Nephron (organoid): ENCODE measurements around the gene PLCH1.

Experiments
- H3K27ac Mint-ChIP-seq, 3 experiments: 2 replicates each; pipeline ENCODE4 v1.8.0; 2020; ENCODE audit warnings: mixed read lengths in 3 of 3, mild to moderate bottlenecking in 2 of 3, moderate library complexity in 1 of 3
- H3K27me3 Mint-ChIP-seq: 2 replicates; pipeline ENCODE4 v1.8.0; 2021; ENCODE audit warnings: low read depth, mild to moderate bottlenecking, moderate library complexity, mixed read lengths
- H3K36me3 Mint-ChIP-seq: 2 replicates; pipeline ENCODE4 v1.8.0; 2020; ENCODE audit warnings: low read depth, mixed read lengths
- H3K4me1 Mint-ChIP-seq: 2 replicates; pipeline ENCODE4 v1.8.0; 2020; ENCODE audit warnings: mixed read lengths
- H3K4me3 Mint-ChIP-seq, 3 experiments: 2 replicates each; pipeline ENCODE4 v1.8.0; 2020; ENCODE audit warnings: mild to moderate bottlenecking in 3 of 3, mixed read lengths in 3 of 3, moderate library complexity in 2 of 3
- H3K9me3 Mint-ChIP-seq: 2 replicates; pipeline ENCODE4 v1.8.0; 2020; ENCODE audit warnings: mixed read lengths
- TF ChIP-seq, protein P1 (sequence below), 3 experiments: fragments of 200-600 bp; sonication (generic); IDR thresholded peaks; one replicate each; pipeline ENCODE4 v1.5.0; 2021; ENCODE audit warnings: antibody characterized with exemption in 3 of 3; ENCODE audit not compliant: unreplicated experiment in 3 of 3

The PLCH1 gene

GRCh38 chr3:155661042-155661441 lies 83.8 kb downstream of the PLCH1 start:
- TF ChIP-seq, protein P1, sequence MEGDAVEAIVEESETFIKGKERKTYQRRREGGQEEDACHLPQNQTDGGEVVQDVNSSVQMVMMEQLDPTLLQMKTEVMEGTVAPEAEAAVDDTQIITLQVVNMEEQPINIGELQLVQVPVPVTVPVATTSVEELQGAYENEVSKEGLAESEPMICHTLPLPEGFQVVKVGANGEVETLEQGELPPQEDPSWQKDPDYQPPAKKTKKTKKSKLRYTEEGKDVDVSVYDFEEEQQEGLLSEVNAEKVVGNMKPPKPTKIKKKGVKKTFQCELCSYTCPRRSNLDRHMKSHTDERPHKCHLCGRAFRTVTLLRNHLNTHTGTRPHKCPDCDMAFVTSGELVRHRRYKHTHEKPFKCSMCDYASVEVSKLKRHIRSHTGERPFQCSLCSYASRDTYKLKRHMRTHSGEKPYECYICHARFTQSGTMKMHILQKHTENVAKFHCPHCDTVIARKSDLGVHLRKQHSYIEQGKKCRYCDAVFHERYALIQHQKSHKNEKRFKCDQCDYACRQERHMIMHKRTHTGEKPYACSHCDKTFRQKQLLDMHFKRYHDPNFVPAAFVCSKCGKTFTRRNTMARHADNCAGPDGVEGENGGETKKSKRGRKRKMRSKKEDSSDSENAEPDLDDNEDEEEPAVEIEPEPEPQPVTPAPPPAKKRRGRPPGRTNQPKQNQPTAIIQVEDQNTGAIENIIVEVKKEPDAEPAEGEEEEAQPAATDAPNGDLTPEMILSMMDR (IDR thresholded peaks at IDR 0.05; ENCODE audit: unreplicated experiment in 3 of 3), result no peak
- H3K27ac Mint-ChIP-seq, result no peak overlapping the region
- H3K27me3 Mint-ChIP-seq, result no peaks in the 10 kb centered on the region
- no peaks in the 10 kb centered on the region for H3K9me3 Mint-ChIP-seq
- H3K4me1 Mint-ChIP-seq, result peaks cover 9% of the 10 kb centered on the region
- H3K4me3 Mint-ChIP-seq, result no peak overlapping the region
- no peaks in the 10 kb centered on the region for H3K36me3 Mint-ChIP-seq

GRCh38 chr3:155658671-155659261 lies 86.1 kb downstream of the PLCH1 start:
- H3K36me3 Mint-ChIP-seq, result no peaks in the 10 kb centered on the region
- TF ChIP-seq, protein P1 (IDR thresholded peaks at IDR 0.05; ENCODE audit: unreplicated experiment in 3 of 3), result no peak
- H3K27me3 Mint-ChIP-seq, result no peaks in the 10 kb centered on the region
- no peaks in the 10 kb centered on the region for H3K9me3 Mint-ChIP-seq
- no peak overlapping the region for H3K27ac Mint-ChIP-seq
- H3K4me1 Mint-ChIP-seq, result no peaks in the 10 kb centered on the region
- no peak overlapping the region for H3K4me3 Mint-ChIP-seq

DNA sequence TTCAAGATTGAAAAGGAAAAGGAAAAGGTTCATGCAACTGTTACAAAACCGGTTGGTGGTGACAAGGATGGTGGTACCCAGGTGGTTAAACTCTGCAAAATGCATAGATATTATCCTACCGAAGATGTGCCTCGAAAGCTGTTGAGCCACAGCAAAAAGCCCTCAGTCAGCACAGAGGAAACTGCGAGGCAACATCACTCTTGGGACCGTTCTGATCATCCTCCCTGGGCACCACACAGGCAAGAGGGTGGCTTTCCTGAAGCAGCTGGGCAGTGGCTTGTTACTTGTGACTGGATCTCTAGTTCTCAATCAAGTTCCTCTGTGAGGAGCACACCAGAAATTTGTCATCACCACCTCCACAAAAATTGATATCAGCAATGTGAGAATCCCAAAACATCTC lies 86.9 kb downstream of the PLCH1 start:
- no peaks in the 10 kb centered on the region for H3K27me3 Mint-ChIP-seq
- TF ChIP-seq, protein P1 (IDR thresholded peaks at IDR 0.05; ENCODE audit: unreplicated experiment in 3 of 3), result no peak
- no peak overlapping the region for H3K4me3 Mint-ChIP-seq
- H3K9me3 Mint-ChIP-seq, result no peaks in the 10 kb centered on the region
- no peaks in the 10 kb centered on the region for H3K36me3 Mint-ChIP-seq
- no peak overlapping the region for H3K27ac Mint-ChIP-seq
- H3K4me1 Mint-ChIP-seq, result no peaks in the 10 kb centered on the region

GRCh38 chr3:155657161-155657560 lies 87.7 kb downstream of the PLCH1 start:
- Mint-ChIP-seq H3K4me1 (no peaks in the 10 kb centered on the region), H3K4me3 (no peak overlapping the region), H3K9me3 (no peaks in the 10 kb centered on the region), H3K27me3 (no peaks in the 10 kb centered on the region), H3K27ac (no peak overlapping the region), H3K36me3 (no peaks in the 10 kb centered on the region)
- TF ChIP-seq, protein P1 (IDR thresholded peaks at IDR 0.05; ENCODE audit: unreplicated experiment in 3 of 3), result no peak

GRCh38 chr3:155656466-155656865 lies 88.4 kb downstream of the PLCH1 start:
- Mint-ChIP-seq H3K4me1 (no peaks in the 10 kb centered on the region), H3K4me3 (no peak overlapping the region), H3K9me3 (no peaks in the 10 kb centered on the region), H3K27ac (no peak overlapping the region), H3K36me3 (no peaks in the 10 kb centered on the region), H3K27me3 (no peaks in the 10 kb centered on the region)
- TF ChIP-seq, protein P1 (IDR thresholded peaks at IDR 0.05; ENCODE audit: unreplicated experiment in 3 of 3), result no peak

- Mint-ChIP-seq H3K4me1 (peaks cover 7% of the 10 kb centered on the region), H3K36me3 (no peaks in the 10 kb centered on the region), H3K9me3 (no peaks in the 10 kb centered on the region), H3K4me3 (no peak overlapping the region), H3K27ac (no peak overlapping the region), H3K27me3 (no peaks in the 10 kb centered on the region)
- TF ChIP-seq, protein P1 (IDR thresholded peaks at IDR 0.05; ENCODE audit: unreplicated experiment in 3 of 3), result no peak
These were observed 93.2 kb downstream of the PLCH1 start for GRCh38 chr3:155651489-155652218.
